ENCODE results near the gene HOPX. TPM values are rescaled to one million over a fixed set of nuclear protein-coding genes. Genes with fewer than 3 reads are reported as not detected.
"Not testable (repeated sequence)": the region's sequence is repeated elsewhere in the genome, so short reads cannot be mapped to it uniquely, and the experiment has no call there.

The HOPX gene
- total RNA-seq, 1 donor from 2014 or later, result 103 TPM

DNA sequence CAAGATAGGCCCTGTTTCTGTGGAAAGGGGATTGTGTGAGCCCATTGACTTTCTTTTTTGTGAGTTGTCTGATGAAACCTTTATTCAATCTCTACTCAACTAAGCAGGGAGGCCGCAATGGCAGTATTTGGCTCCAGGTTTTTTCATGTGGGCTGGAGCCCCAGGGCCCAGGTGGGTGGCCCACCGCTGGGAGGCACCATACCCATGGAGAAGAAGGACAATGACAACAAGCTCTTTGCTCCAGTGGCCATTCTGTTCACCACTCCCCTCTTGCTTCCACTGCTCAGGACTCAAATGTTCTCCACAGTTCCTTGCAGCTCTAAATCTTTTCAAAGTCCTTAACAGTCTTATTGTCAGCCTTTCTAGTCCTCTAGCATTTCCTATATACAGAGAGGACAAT is 54.1 kb downstream of the HOPX start:
- DNase-seq (ENCODE audit: low spot score), result no peak

DNA sequence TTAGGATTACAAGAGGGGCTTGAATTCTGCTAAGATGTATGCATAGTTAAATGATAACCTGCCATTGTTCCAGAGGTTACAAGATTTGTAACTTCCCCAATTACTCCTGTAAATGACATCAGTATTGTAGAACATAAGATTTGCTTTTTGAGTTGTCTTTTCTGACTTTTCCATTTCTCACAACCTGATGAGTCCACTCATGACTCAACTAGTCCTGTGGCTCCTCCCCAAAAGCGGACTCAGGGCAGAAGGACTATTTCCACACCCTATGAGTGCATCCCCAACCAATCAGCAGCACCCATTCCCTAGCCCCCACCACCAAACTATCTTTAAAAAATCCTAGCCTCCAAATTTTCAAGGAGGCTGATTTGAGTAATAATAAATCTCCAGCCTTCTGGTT is 54.7 kb downstream of the HOPX start:
- no peak for DNase-seq (ENCODE audit: low spot score)

DNA sequence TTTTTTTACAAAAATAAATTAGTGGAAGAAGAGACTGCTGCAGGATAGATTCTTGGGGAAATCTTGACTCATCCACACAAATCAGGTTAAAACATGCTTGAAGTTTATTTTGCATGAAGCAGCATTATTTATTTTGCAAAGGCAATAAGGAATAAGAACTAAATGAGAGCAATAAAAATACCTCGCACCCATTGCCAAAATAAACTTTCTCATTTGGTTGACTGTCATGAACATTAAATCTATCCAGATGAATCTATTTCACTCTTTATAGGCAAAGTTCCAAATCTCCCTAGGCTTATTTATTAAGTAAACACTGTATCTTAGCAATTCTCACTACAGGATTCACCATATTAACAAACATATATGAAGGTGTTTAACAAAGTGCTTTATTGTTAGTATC is 58.9 kb downstream of the HOPX start:
- DNase-seq (ENCODE audit: low spot score), result no peak

- DNase-seq (ENCODE audit: low spot score), result no peak
Observed at GRCh38 chr4:56619816-56620215, 61.3 kb downstream of the HOPX start.

GRCh38 chr4:56619160-56619559 is 61.9 kb downstream of the HOPX start:
- peak; percentile 24 for DNase-seq (ENCODE audit: low spot score)

- DNase-seq (ENCODE audit: low spot score), result no peak
Observed at GRCh38 chr4:56618734-56619133, 62.4 kb downstream of the HOPX start.

GRCh38 chr4:56613101-56613862 is 67.8 kb downstream of the HOPX start:
- DNase-seq (ENCODE audit: low spot score), result no peak

DNA sequence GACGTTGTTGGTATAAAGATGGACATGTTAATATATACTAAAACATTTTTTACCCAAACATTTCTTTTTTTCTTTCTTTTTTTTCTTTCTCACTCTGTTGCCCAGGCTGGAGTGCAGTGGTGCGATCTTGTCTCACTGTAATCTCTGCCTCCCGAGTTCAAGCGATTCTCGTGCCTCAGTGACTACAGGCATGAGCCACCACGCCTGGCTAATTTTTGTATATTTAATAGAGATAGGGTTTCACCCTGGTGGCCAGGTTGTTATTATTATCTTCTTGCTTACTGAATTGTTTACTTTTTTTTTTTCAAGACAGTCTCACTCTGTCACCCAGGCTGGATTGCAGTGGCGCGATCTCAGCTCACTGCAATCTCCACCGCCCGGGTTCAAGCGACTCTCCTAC is 68.8 kb downstream of the HOPX start:
- no peak for DNase-seq (ENCODE audit: low spot score)

GRCh38 chr4:56611501-56611900 is 69.6 kb downstream of the HOPX start:
- no peak for DNase-seq (ENCODE audit: low spot score)

DNA sequence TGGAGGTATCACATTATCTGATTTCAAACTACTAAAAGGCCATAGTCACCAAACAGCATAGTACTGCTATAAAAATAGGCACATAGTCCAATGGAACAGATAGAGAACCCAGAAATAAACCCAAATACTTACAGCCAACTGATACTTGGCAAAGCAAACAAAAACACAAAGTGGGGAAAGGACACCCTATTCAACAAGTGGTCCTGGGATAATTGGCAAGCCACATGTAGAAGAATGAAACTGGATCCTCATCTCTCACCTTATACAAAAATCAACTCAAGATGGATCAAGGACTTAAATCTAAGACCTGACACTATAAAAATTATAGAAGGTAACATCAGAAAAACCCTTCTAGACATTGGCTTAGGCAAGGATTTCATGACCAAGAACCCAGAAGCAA is 70.9 kb downstream of the HOPX start:
- DNase-seq (ENCODE audit: low spot score), result not testable (repeated sequence)

- DNase-seq (ENCODE audit: low spot score), result no peak
Observed at GRCh38 chr4:56607926-56608325, 73.2 kb downstream of the HOPX start.

- DNase-seq (ENCODE audit: low spot score), result no peak
Observed at GRCh38 chr4:56606385-56606784, 74.7 kb downstream of the HOPX start.

GRCh38 chr4:56605464-56605863 is 75.6 kb downstream of the HOPX start:
- not testable (repeated sequence) for DNase-seq (ENCODE audit: low spot score)

DNA sequence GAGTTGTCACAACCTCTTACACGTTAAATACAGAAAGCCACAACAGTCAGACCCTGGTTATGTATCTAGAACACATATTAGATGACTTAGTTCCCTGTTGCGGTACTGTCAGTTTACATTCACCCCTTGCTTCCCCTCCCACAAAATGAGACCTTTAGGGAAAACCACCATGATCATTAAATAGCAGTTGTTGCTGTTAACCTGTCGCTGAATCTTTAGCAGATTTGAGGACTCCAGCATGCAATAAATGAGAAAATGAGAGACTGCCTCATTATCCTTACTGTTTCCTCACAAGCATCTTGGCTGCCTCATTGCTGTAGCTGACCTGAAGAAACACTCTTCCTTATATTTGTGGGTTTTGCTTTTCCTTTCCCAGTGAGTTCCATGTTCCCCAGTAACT is 77.8 kb downstream of the HOPX start:
- no peak for DNase-seq (ENCODE audit: low spot score)

Other genes with a start within 250 kb of the HOPX start
- 17.1 TPM for gene PPAT, start 245.7 kb downstream of the HOPX start, total RNA-seq (ENCODE audit: insufficient read depth, low replicate concordance)
- gene PAICS, start 245.0 kb downstream of the HOPX start, total RNA-seq (ENCODE audit: insufficient read depth, low replicate concordance), result 12.0 TPM
- 79.2 TPM for gene SRP72, start 213.7 kb downstream of the HOPX start, total RNA-seq (ENCODE audit: insufficient read depth, low replicate concordance)
- gene ARL9, start 175.5 kb downstream of the HOPX start, total RNA-seq (ENCODE audit: insufficient read depth, low replicate concordance), result 1.7 TPM
- not detected for gene SPINK2, start 140.4 kb upstream of the HOPX start, total RNA-seq (ENCODE audit: insufficient read depth, low replicate concordance)
- 32.0 TPM for gene REST, start 226.6 kb upstream of the HOPX start, total RNA-seq (ENCODE audit: insufficient read depth, low replicate concordance)